ENCODE results near the gene CSNK1G1.
A peak's percentile ranks its signal among the peaks of the same experiment; 100 is the strongest.
"Not testable (repeated sequence)": the region's sequence is repeated elsewhere in the genome, so short reads cannot be mapped to it uniquely, and the experiment has no call there.

The CSNK1G1 gene

GRCh38 chr15:64355944-64356709 lies at the start of gene CSNK1G1:
TSS of gene CSNK1G1 (minus strand) at chr15:64356173. CDS start at chr15:64300499, 55,674 bp downstream.
- DNase-seq = peak; percentile 93 to 94

GRCh38 chr15:64400583-64400982 lies 44.6 kb upstream of the CSNK1G1 start:
- no peak for DNase-seq

GRCh38 chr15:64398575-64398974 lies 42.6 kb upstream of the CSNK1G1 start:
- DNase-seq = no peak

GRCh38 chr15:64396789-64397188 lies 40.8 kb upstream of the CSNK1G1 start:
- no peak for DNase-seq

GRCh38 chr15:64392471-64392870 lies 36.5 kb upstream of the CSNK1G1 start:
- DNase-seq = not testable (repeated sequence)

GRCh38 chr15:64389036-64389435 lies 33.1 kb upstream of the CSNK1G1 start:
- DNase-seq = no peak

- peak; percentile 95 to 97 for DNase-seq
Measured at GRCh38 chr15:64387562-64388168, 31.7 kb upstream of the CSNK1G1 start, which contains the start of gene TRIP4. TSS of gene TRIP4 (plus strand) at chr15:64387836. CDS start at chr15:64387864, 28 bp downstream.

GRCh38 chr15:64386291-64386690 lies 30.3 kb upstream of the CSNK1G1 start:
- DNase-seq = no peak

- DNase-seq = no peak
Measured at GRCh38 chr15:64383760-64384159, 27.8 kb upstream of the CSNK1G1 start.

- DNase-seq = peak; percentile 89 to 93
Measured at GRCh38 chr15:64381000-64381751, 25.2 kb upstream of the CSNK1G1 start, which contains the start of gene PCLAF. TSS of gene PCLAF (minus strand) at chr15:64381441. CDS start at chr15:64381371, 70 bp downstream.

GRCh38 chr15:64380130-64380870 lies 24.3 kb upstream of the CSNK1G1 start:
- DNase-seq = not testable (repeated sequence)

- DNase-seq = no peak
Measured at GRCh38 chr15:64379216-64379960, 23.4 kb upstream of the CSNK1G1 start.

GRCh38 chr15:64373360-64373759 lies 17.4 kb upstream of the CSNK1G1 start:
- no peak for DNase-seq

- not testable (repeated sequence) for DNase-seq
Measured at GRCh38 chr15:64371383-64371782, 15.4 kb upstream of the CSNK1G1 start.

- no peak for DNase-seq
Measured at GRCh38 chr15:64369078-64369607, 13.2 kb upstream of the CSNK1G1 start.

- no peak for DNase-seq
Measured at GRCh38 chr15:64361259-64361658, 5.3 kb upstream of the CSNK1G1 start.

- no peak for DNase-seq
Measured at GRCh38 chr15:64356710-64357040, 702 bp upstream of the CSNK1G1 start.

GRCh38 chr15:64355348-64355943 lies 527 bp downstream of the CSNK1G1 start:
- DNase-seq = peak; percentile 15 to 53

- no peak for DNase-seq
Measured at GRCh38 chr15:64354688-64355344, 1.2 kb downstream of the CSNK1G1 start.

- no peak for DNase-seq
Measured at GRCh38 chr15:64351265-64351664, 4.7 kb downstream of the CSNK1G1 start.

- DNase-seq = no peak
Measured at GRCh38 chr15:64349375-64349774, 6.6 kb downstream of the CSNK1G1 start.
